Smooth muscle cell (in vitro differentiated cells): ENCODE results near the gene KLHL5. TPM values are rescaled to one million over a fixed set of nuclear protein-coding genes. Genes with fewer than 3 reads are reported as not detected.
"Not testable (repeated sequence)": the region's sequence is repeated elsewhere in the genome, so short reads cannot be mapped to it uniquely, and the experiment has no call there.

ENCODE experiments used
- DNase-seq: peaks from one replicate; lab custom pipeline; 2025; ENCODE audit not compliant: unreplicated experiment; lab: John Stamatoyannopoulos, UW
- H2AFZ ChIP-seq: fragments of 200-600 bp; sonication (generic); 2 replicates; pipeline ENCODE4 v1.6.0; 2016; ENCODE audit warnings: antibody characterized with exemption, low read depth, mild to moderate bottlenecking
- H3F3A ChIP-seq: fragments of 200-600 bp; sonication (generic); 2 replicates; pipeline ENCODE4 v1.6.0; 2017; ENCODE audit warnings: antibody characterized with exemption, low read depth
- H3K27ac ChIP-seq: fragments of 200-600 bp; sonication (generic); 2 replicates; pipeline ENCODE4 v1.5.1; 2016; ENCODE audit warnings: low read depth, mild to moderate bottlenecking
- H3K27me3 ChIP-seq: fragments of 200-600 bp; sonication (generic); 2 replicates; pipeline ENCODE4 v1.6.1; 2016; ENCODE audit warnings: low read depth, mild to moderate bottlenecking
- H3K36me3 ChIP-seq: fragments of 200-600 bp; sonication (generic); 2 replicates; pipeline ENCODE4 v1.5.1; 2016; ENCODE audit warnings: low read depth
- H3K4me1 ChIP-seq: fragments of 200-600 bp; sonication (generic); 2 replicates; pipeline ENCODE4 v1.5.1; 2016; ENCODE audit warnings: low read depth
- H3K4me2 ChIP-seq: fragments of 200-600 bp; sonication (generic); 2 replicates; pipeline ENCODE4 v1.6.0; 2016; ENCODE audit warnings: mild to moderate bottlenecking
- H3K4me3 ChIP-seq: fragments of 200-600 bp; sonication (generic); 2 replicates; pipeline ENCODE4 v1.5.1; 2016; ENCODE audit warnings: mild to moderate bottlenecking
- H3K79me2 ChIP-seq: fragments of 200-600 bp; sonication (generic); 2 replicates; pipeline ENCODE4 v1.6.0; 2016; ENCODE audit warnings: low read depth, mild to moderate bottlenecking
- H3K9ac ChIP-seq: fragments of 200-600 bp; sonication (generic); 2 replicates; pipeline ENCODE4 v1.6.0; 2016; ENCODE audit warnings: low read depth
- H3K9me3 ChIP-seq: fragments of 200-600 bp; sonication (generic); replicated peaks from 2 replicates; pipeline ENCODE4 v1.5.1; 2016; ENCODE audit warnings: low read depth
- H4K20me1 ChIP-seq: fragments of 200-600 bp; sonication (generic); 2 replicates; pipeline ENCODE4 v1.6.0; 2016; ENCODE audit warnings: low read depth
- WGBS: methylation state at CpG from one replicate; pipeline ENCODE4 v1.1.7; 2016; ENCODE audit warnings: low lambda C conversion rate; 5-methylcytosine and 5-hydroxymethylcytosine counted together
- polyA plus RNA-seq: library from polyadenylated mRNA; unstranded; fragments of >200 nt; fragmentation: Nextera tagmentation; extraction: Ambion mirVana; gene quantifications from 2 replicates; pipeline ENCODE4 v1.2.1, GENCODE V29; 2016
- total RNA-seq: library from RNA; depleted of rRNA; stranded (reverse); fragments of >200 nt; gene quantifications from 2 replicates; pipeline ENCODE4 v1.2.3, GENCODE V29; 2014
- TF ChIP-seq, protein P1 (sequence below): fragments of 200-600 bp; sonication (generic); IDR thresholded peaks from 2 replicates; pipeline ENCODE4 v1.5.1; 2017; ENCODE audit warnings: borderline replicate concordance, mild to moderate bottlenecking, antibody characterized with exemption; ENCODE audit not compliant: insufficient read depth, poor library complexity, severe bottlenecking

Gene KLHL5
- total and polyA plus RNA-seq, 2 experiments from 2014 or later = 31.9 to 34.7 TPM

DNA sequence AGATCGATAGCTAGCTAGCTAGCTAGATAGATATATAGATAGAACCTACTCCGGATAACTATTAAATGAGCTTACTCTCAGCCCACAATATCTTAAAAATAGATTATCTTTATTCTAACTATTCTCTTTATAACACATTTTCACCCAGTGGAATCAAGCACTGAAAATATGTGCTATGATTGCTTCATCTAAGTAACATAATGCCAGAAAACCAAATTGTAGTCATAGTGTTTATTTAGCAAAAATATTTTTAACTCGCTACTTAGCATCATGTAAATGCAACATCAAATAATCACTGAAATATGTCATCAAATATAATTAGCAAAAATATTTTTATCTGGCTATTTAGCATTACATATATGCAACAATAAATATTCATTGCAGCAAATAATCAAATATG, 31.3 kb upstream of the KLHL5 start:
- TF ChIP-seq, protein P1, sequence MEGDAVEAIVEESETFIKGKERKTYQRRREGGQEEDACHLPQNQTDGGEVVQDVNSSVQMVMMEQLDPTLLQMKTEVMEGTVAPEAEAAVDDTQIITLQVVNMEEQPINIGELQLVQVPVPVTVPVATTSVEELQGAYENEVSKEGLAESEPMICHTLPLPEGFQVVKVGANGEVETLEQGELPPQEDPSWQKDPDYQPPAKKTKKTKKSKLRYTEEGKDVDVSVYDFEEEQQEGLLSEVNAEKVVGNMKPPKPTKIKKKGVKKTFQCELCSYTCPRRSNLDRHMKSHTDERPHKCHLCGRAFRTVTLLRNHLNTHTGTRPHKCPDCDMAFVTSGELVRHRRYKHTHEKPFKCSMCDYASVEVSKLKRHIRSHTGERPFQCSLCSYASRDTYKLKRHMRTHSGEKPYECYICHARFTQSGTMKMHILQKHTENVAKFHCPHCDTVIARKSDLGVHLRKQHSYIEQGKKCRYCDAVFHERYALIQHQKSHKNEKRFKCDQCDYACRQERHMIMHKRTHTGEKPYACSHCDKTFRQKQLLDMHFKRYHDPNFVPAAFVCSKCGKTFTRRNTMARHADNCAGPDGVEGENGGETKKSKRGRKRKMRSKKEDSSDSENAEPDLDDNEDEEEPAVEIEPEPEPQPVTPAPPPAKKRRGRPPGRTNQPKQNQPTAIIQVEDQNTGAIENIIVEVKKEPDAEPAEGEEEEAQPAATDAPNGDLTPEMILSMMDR = no peak
- no peak overlapping the region for H3K27ac ChIP-seq
- no peaks in the 10 kb centered on the region for H3K4me1 ChIP-seq
- no peaks in the 10 kb centered on the region for H4K20me1 ChIP-seq
- H3K27me3 ChIP-seq = no peaks in the 10 kb centered on the region
- H3K9ac ChIP-seq = no peak overlapping the region
- no peaks in the 10 kb centered on the region for H3F3A ChIP-seq
- no peaks in the 10 kb centered on the region for H3K79me2 ChIP-seq
- WGBS = 95% methylated on average over 3 of the region's 3 CpGs
- H3K4me3 ChIP-seq = no peak overlapping the region
- no peak for DNase-seq
- no peaks in the 10 kb centered on the region for H3K36me3 ChIP-seq
- H3K4me2 ChIP-seq = no peak overlapping the region
- no peaks in the 10 kb centered on the region for H3K9me3 ChIP-seq
- H2AFZ ChIP-seq = no peak overlapping the region

DNA sequence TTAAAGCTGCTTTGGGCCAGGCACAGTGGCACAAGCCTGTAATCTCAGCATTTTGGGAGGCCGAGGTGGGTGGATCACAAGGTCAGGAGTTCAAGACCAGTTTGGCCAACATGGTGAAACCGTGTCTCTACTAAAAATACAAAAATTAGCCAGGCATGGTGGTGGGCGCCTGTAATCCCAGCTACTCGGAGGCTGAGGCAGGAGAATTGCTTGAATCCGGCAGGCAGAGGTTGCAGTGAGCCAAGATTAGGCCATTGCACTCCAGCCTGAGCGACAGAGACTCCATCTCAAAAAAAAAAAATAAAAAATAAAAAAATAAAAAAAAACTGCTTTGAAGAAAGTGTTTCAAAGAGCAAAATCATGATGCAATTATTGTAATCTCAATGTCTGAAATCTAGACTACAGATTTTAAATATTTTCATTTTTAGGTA, 30.4 kb upstream of the KLHL5 start:
- H3K27me3 ChIP-seq, H3K27ac ChIP-seq, H3K4me2 ChIP-seq, H4K20me1 ChIP-seq, H3K9ac ChIP-seq, H3K9me3 ChIP-seq, H3K4me3 ChIP-seq, H3K36me3 ChIP-seq, H3F3A ChIP-seq, H3K4me1 ChIP-seq, H2AFZ ChIP-seq, H3K79me2 ChIP-seq, DNase-seq: not testable (repeated sequence)
- WGBS = 90% methylated on average over 6 of the region's 6 CpGs

DNA sequence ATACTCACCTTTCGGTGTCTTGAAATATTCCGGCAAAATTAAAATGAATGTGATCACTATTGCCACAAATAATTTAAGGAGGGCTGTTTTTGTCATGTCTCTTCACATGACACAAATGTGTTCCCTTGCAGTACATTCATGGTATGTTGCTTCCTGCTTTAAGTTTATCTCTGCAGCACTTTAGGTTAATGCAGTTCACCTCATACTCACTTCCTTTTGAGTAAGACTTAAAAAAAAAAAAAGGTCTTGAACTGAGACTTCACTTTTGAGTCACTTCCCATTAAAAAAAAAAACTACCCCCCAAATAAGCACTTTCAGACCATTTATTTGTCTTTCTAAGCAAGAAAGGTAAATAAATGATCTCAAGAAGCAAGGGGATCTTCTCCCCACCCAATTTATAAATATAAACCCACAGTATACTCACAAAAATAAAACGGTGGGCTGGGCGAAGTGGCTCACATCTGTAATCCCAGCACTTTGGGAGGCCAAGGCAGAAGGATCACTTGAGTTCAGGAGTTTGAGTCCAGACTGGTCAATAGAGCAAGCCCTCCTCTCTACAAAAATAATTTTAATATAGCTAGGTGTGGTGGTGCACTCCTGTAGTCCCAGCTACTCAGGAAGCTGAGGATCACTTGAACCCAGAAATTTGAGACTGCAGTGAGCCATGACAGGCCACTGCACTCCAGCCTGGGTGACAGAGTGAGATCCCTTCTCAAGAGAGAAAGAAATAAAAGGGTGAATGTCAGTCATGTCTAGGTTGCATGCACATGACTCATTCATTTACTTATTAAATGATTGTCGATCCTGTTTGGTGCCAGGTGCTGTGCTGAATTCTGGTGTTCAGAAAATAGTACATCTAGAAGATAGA, 29.6 kb upstream of the KLHL5 start, which contains the start of gene TMEM156:
Gene TMEM156 (minus strand): TSS at position 192 of the 868 bp plus-strand sequence. CDS start 96 bp downstream, at position 96.
- 90% methylated on average over 5 of the region's 5 CpGs for WGBS
- peak within 1 kb of the TSS; percentile 9 for H3K27ac ChIP-seq
- no peaks in the 10 kb centered on the region for H3K27me3 ChIP-seq
- TF ChIP-seq, protein P1 = no peak
- no peaks in the 10 kb centered on the region for H4K20me1 ChIP-seq
- H3K79me2 ChIP-seq = no peaks in the 10 kb centered on the region
- no peaks in the 10 kb centered on the region for H3F3A ChIP-seq
- no peak for DNase-seq
- H3K4me3 ChIP-seq = no peak within 1 kb of the TSS
- no peak within 1 kb of the TSS for H3K9ac ChIP-seq
- H3K4me2 ChIP-seq = no peak within 1 kb of the TSS
- H3K36me3 ChIP-seq = no peaks in the 10 kb centered on the region
- H2AFZ ChIP-seq = no peak within 1 kb of the TSS
- no peaks in the 10 kb centered on the region for H3K9me3 ChIP-seq
- peaks cover 3% of the 10 kb centered on the region for H3K4me1 ChIP-seq

DNA sequence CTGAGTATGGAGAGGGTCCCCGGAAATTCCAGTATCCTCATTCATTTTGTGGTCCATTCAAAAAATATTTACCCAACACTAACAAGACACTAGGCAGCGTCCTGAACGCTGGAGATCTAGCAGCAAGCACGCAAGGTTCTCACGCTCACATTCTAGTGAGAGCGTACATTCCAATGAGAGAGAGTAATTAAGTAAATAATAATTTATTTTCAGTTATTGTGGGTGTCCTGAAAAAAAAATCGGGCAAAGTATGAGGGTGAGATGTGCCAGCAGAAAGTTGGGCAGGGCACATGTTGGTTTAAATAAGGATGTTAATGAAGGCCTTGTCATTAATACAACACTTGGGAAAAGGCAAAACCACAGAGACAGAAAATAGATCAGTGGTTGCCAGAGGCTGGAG, 25.9 kb upstream of the KLHL5 start:
- no peak for DNase-seq

More for the DNA sequence above, 25.9 kb upstream of the KLHL5 start:
- H3F3A ChIP-seq = no peaks in the 10 kb centered on the region
- no peaks in the 10 kb centered on the region for H3K27me3 ChIP-seq
- TF ChIP-seq, protein P1 = no peak
- no peak overlapping the region for H3K4me3 ChIP-seq
- H2AFZ ChIP-seq = no peak overlapping the region
- no peaks in the 10 kb centered on the region for H3K9me3 ChIP-seq
- no peaks in the 10 kb centered on the region for H4K20me1 ChIP-seq
- no peak overlapping the region for H3K27ac ChIP-seq
- peaks cover 4% of the 10 kb centered on the region for H3K4me1 ChIP-seq
- no peaks in the 10 kb centered on the region for H3K36me3 ChIP-seq
- H3K9ac ChIP-seq = no peak overlapping the region
- 91% methylated on average over 7 of the region's 7 CpGs for WGBS
- H3K79me2 ChIP-seq = no peaks in the 10 kb centered on the region
- no peak overlapping the region for H3K4me2 ChIP-seq
